Endothelial cell of umbilical vein (primary cell): ENCODE data around the gene MYOZ3.

Source experiments
- EZH2 ChIP-seq: IDR thresholded peaks from 2 replicates; pipeline ENCODE4 v1.6.1; 2012; ENCODE audit warnings: borderline replicate concordance, low read depth, mild to moderate bottlenecking, moderate library complexity, low read length, inconsistent platforms; ENCODE audit not compliant: severe bottlenecking
- POLR2A ChIP-seq: IDR thresholded peaks from 2 replicates; pipeline ENCODE4 v1.6.1; 2012; ENCODE audit warnings: low read depth, mild to moderate bottlenecking, control low read depth, low read length
- TF ChIP-seq, protein P1 (sequence below), 2 donors: IDR thresholded peaks; 1 replicate in 1 of 2; 2 replicates in 1 of 2; pipeline ENCODE4 v1.5.1; 2011; ENCODE audit warnings: low read length in 2 of 2, mild to moderate bottlenecking in 2 of 2, moderate library complexity in 2 of 2, control low read depth in 1 of 2, inconsistent platforms in 1 of 2, low read depth in 1 of 2; ENCODE audit not compliant: insufficient read depth in 1 of 2; ENCODE audit errors: extremely low read depth in 1 of 2

- TF ChIP-seq, protein P1, sequence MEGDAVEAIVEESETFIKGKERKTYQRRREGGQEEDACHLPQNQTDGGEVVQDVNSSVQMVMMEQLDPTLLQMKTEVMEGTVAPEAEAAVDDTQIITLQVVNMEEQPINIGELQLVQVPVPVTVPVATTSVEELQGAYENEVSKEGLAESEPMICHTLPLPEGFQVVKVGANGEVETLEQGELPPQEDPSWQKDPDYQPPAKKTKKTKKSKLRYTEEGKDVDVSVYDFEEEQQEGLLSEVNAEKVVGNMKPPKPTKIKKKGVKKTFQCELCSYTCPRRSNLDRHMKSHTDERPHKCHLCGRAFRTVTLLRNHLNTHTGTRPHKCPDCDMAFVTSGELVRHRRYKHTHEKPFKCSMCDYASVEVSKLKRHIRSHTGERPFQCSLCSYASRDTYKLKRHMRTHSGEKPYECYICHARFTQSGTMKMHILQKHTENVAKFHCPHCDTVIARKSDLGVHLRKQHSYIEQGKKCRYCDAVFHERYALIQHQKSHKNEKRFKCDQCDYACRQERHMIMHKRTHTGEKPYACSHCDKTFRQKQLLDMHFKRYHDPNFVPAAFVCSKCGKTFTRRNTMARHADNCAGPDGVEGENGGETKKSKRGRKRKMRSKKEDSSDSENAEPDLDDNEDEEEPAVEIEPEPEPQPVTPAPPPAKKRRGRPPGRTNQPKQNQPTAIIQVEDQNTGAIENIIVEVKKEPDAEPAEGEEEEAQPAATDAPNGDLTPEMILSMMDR (IDR thresholded peaks at IDR 0.05; ENCODE audit: extremely low read depth in 1 of 2, insufficient read depth in 1 of 2, low read depth in 1 of 2, low read length in 2 of 2): no peak
- no peak for TF ChIP-seq POLR2A
- TF ChIP-seq EZH2: no peak
These were observed 44.5 kb upstream of the MYOZ3 start for GRCh38 chr5:150616506-150616905.
